Ishikawa (cell line): Measurements from ENCODE around the gene SNAP29.

ENCODE experiments used
- CEBPB ChIP-seq: IDR thresholded peaks from 2 replicates; pipeline ENCODE4 v1.6.1; 2012
- CREB1 ChIP-seq: IDR thresholded peaks from 2 replicates; pipeline ENCODE4 v1.6.1; 2012; ENCODE audit warnings: low read depth
- EP300 ChIP-seq: IDR thresholded peaks from 2 replicates; pipeline ENCODE4 v1.6.1; 2012; ENCODE audit warnings: borderline replicate concordance
- FOXM1 ChIP-seq: IDR thresholded peaks from 2 replicates; pipeline ENCODE4 v1.6.1; 2012; ENCODE audit warnings: low read depth, borderline replicate concordance
- NFIC ChIP-seq: IDR thresholded peaks from 2 replicates; pipeline ENCODE4 v1.6.1; 2012
- RAD21 ChIP-seq: IDR thresholded peaks from 2 replicates; pipeline ENCODE4 v1.6.1; 2012; ENCODE audit warnings: low read depth
- TAF1 ChIP-seq: IDR thresholded peaks from 2 replicates; pipeline ENCODE4 v1.6.1; 2012; ENCODE audit warnings: low read depth, mild to moderate bottlenecking
- TCF12 ChIP-seq: IDR thresholded peaks from 2 replicates; pipeline ENCODE4 v1.6.1; 2012; ENCODE audit warnings: low read depth
- TEAD4 ChIP-seq: IDR thresholded peaks from 2 replicates; pipeline ENCODE4 v1.6.1; 2012
- YY1 ChIP-seq: IDR thresholded peaks from 2 replicates; pipeline ENCODE4 v1.6.1; 2012; ENCODE audit warnings: low read depth
- ZBTB7A ChIP-seq: IDR thresholded peaks from 2 replicates; pipeline ENCODE4 v1.6.1; 2012; ENCODE audit warnings: low read depth
- TF ChIP-seq, protein P1 (sequence below): IDR thresholded peaks from 2 replicates; pipeline ENCODE4 v1.6.1; 2012; ENCODE audit warnings: low read depth, mild to moderate bottlenecking
- TF ChIP-seq, protein P2 (sequence below): IDR thresholded peaks from 2 replicates; pipeline ENCODE4 v1.6.1; 2012
- TF ChIP-seq, protein P3 (sequence below): IDR thresholded peaks from 2 replicates; pipeline ENCODE4 v1.6.1; 2012

DNA sequence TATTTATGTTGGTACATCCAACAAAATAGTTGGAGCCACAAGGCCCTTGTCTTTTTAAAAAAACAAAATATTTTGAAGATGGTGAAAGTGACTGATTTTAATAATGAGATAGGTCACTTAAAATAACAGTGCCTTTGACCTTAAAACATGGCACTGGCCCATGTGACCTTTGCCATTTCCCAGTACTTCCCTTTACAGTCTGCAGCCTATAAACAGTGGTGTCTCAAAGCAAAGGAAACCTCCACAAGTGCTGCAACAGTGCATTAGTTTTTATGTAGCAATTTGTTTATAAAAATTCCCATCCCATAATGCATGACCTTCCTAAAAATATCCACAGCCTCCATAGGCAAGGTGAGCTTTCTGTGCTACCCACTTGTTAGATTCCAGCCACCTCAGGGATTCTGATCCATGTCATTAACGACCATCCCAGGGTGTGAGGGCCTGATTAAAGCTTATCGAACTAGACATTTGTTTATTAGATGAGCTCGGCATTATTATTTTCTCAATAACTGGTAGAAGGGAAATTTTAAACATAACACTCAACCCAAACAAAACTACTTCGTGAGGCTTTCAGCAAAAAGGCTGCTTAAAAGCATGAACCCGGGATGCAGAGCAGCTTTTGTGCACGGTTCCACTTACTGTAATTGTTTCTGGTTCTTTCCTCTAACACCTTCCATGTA, 30.4 kb downstream of the SNAP29 start:
- TF ChIP-seq CREB1 (no peak), TCF12 (no peak), TEAD4 (no peak), EP300 (no peak), TAF1 (no peak), RAD21 (no peak), YY1 (no peak), CEBPB (no peak), ZBTB7A (no peak), NFIC (no peak), FOXM1 (no peak)
- TF ChIP-seq, protein P1, sequence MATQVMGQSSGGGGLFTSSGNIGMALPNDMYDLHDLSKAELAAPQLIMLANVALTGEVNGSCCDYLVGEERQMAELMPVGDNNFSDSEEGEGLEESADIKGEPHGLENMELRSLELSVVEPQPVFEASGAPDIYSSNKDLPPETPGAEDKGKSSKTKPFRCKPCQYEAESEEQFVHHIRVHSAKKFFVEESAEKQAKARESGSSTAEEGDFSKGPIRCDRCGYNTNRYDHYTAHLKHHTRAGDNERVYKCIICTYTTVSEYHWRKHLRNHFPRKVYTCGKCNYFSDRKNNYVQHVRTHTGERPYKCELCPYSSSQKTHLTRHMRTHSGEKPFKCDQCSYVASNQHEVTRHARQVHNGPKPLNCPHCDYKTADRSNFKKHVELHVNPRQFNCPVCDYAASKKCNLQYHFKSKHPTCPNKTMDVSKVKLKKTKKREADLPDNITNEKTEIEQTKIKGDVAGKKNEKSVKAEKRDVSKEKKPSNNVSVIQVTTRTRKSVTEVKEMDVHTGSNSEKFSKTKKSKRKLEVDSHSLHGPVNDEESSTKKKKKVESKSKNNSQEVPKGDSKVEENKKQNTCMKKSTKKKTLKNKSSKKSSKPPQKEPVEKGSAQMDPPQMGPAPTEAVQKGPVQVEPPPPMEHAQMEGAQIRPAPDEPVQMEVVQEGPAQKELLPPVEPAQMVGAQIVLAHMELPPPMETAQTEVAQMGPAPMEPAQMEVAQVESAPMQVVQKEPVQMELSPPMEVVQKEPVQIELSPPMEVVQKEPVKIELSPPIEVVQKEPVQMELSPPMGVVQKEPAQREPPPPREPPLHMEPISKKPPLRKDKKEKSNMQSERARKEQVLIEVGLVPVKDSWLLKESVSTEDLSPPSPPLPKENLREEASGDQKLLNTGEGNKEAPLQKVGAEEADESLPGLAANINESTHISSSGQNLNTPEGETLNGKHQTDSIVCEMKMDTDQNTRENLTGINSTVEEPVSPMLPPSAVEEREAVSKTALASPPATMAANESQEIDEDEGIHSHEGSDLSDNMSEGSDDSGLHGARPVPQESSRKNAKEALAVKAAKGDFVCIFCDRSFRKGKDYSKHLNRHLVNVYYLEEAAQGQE = no peak
- TF ChIP-seq, protein P2, sequence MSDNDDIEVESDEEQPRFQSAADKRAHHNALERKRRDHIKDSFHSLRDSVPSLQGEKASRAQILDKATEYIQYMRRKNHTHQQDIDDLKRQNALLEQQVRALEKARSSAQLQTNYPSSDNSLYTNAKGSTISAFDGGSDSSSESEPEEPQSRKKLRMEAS = no peak
- TF ChIP-seq, protein P3, sequence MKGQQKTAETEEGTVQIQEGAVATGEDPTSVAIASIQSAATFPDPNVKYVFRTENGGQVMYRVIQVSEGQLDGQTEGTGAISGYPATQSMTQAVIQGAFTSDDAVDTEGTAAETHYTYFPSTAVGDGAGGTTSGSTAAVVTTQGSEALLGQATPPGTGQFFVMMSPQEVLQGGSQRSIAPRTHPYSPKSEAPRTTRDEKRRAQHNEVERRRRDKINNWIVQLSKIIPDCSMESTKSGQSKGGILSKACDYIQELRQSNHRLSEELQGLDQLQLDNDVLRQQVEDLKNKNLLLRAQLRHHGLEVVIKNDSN = no peak
